ENCODE data around the gene OVAAL. TPM values are rescaled to one million over a fixed set of nuclear protein-coding genes. Genes with fewer than 3 reads are reported as not detected.

The OVAAL gene
- total and polyA plus RNA-seq, 2 of the 4 experiments (the other 2 are of a cell fraction), result not detected

- Histone ChIP-seq H3K79me1 (ENCODE audit: low read depth in 1 of 2, low read length in 2 of 2) (no peaks in the 10 kb centered on the region), H3K9ac (ENCODE audit: low read depth, low read length) (no peak overlapping the region), H3K36me3 (ENCODE audit: control insufficient read depth, insufficient read depth, low read length) (no peaks in the 10 kb centered on the region), H2BK120ac (ENCODE audit: low read depth, low read length) (peak overlapping the region; percentile 65), H3K9me3 (ENCODE audit: control insufficient read depth, insufficient read depth, low read length) (peaks cover 7% of the 10 kb centered on the region), H4K8ac (ENCODE audit: low read depth in 2 of 2, low read length in 2 of 2) (peak overlapping the region in 1 of 2 experiments; percentile 43; a peak in 1 of 4 replicates), H3K56ac (ENCODE audit: extremely low read depth, insufficient read depth, low read length) (no peak overlapping the region), H3K14ac (replicated peaks; ENCODE audit: low read depth, low read length) (0 out of 2 replicates have a peak overlapping the region, but pooled peaks have one; percentile 14), H3K4me3 (ENCODE audit: insufficient read depth, low read depth, low read length) (no peak overlapping the region), H2BK20ac (ENCODE audit: low read depth, low read length) (peak overlapping the region; percentile 67; the same call in 1 of the 2 replicates), H3K4me1 (ENCODE audit: control insufficient read depth, insufficient read depth, low read length) (peaks cover 7% of the 10 kb centered on the region), H3K9me1 (ENCODE audit: insufficient read depth, low read length) (no peaks in the 10 kb centered on the region), H3K18ac (ENCODE audit: low read depth, low read length) (peak overlapping the region; percentile 35), H2AK9ac (replicated peaks; ENCODE audit: low read depth, low read length, poor library complexity) (no peak overlapping the region), H4K20me1 (ENCODE audit: insufficient read depth, low read length) (no peaks in the 10 kb centered on the region; the same call in 1 of the 2 replicates), H4K91ac (ENCODE audit: insufficient read depth, low read depth, low read length) (peak overlapping the region; percentile 31; the same call in 1 of the 2 replicates), H2BK5ac (ENCODE audit: low read depth, low read length, poor library complexity, severe bottlenecking) (no peak overlapping the region), H3K4ac (ENCODE audit: low read depth, low read length) (peak overlapping the region; percentile 72), H3K27me3 (ENCODE audit: control insufficient read depth, insufficient read depth, low read length) (no peaks in the 10 kb centered on the region), H2AFZ (replicated peaks; ENCODE audit: low read length, poor library complexity) (no peak overlapping the region), H2BK15ac (ENCODE audit: low read depth, low read length) (peak overlapping the region; percentile 70; the same call in 1 of the 3 replicates), H3K27ac (ENCODE audit: insufficient read depth, low read length) (no peak overlapping the region), H2AK5ac (ENCODE audit: low read depth, low read length) (peak overlapping the region; percentile 43; the same call in 1 of the 2 replicates), H3K23ac (ENCODE audit: low read depth, low read length) (peak overlapping the region; percentile 7; the same call in 1 of the 2 replicates), H4K5ac (ENCODE audit: low read depth, low read length) (peak overlapping the region; percentile 17; the same call in 1 of the 2 replicates), H3K4me2 (ENCODE audit: low read depth, low read length) (no peak overlapping the region)
- ATAC-seq (ENCODE audit: low read depth), result no peak
- 95% methylated on average over 2 of the region's 6 CpGs; no CpG with 5 or more reads in 1 of the 2 experiments for WGBS, 2 experiments (ENCODE audit: extremely low coverage in 2 of 2, insufficient read length in 1 of 2)
- ChIA-PET POLR2A (ENCODE audit: unreplicated experiment) (no interaction called here), CTCF (no interaction called here)
- in situ Hi-C loops (cut with MboI; ENCODE audit: low sequenced_read_pairs), result loop anchor here (10.0 kb wide), 1 partner anchor 571 kb away; the partner anchor contains the start of gene IER5
- dilution Hi-C loops (cut with HindIII; ENCODE audit: low sequenced_read_pairs, unreplicated experiment), result no loop called here
- BruUV-seq (replicated peaks), result no TSS peak
- DNase-seq, result no peak
- TF ChIP-seq MAFK (IDR thresholded peaks at IDR 0.05; ENCODE audit: low read depth, low read length), result no peak
- TF ChIP-seq RCOR1 (IDR thresholded peaks at IDR 0.05; ENCODE audit: insufficient replicate concordance, low read length), result no peak
- no peak for TF ChIP-seq USF2 (IDR thresholded peaks at IDR 0.05; ENCODE audit: low read depth, low read length)
- TF ChIP-seq CHD1 (IDR thresholded peaks at IDR 0.05; ENCODE audit: low read depth, low read length), result no peak
- TF ChIP-seq FOS (IDR thresholded peaks at IDR 0.05; ENCODE audit: low read depth, low read length), result no peak
- no peak for TF ChIP-seq NFE2L2 (IDR thresholded peaks at IDR 0.05; ENCODE audit: low read depth, low read length)
- TF ChIP-seq POLR2A (IDR thresholded peaks at IDR 0.05; ENCODE audit: low read depth, low read length), result no peak
- no peak for TF ChIP-seq MAZ (IDR thresholded peaks at IDR 0.05; ENCODE audit: borderline replicate concordance, low read depth, low read length)
- no peak for TF ChIP-seq MXI1 (IDR thresholded peaks at IDR 0.05; ENCODE audit: borderline replicate concordance, low read depth, low read length)
- no peak for TF ChIP-seq RAD21 (IDR thresholded peaks at IDR 0.05; ENCODE audit: low read length)
- no peak for TF ChIP-seq BHLHE40 (IDR thresholded peaks at IDR 0.05; ENCODE audit: low read depth, low read length)
- intact Hi-C loops (cut with micrococcal nuclease), result loop anchor here (10.0 kb wide), 1 partner anchor 511 kb away; the partner anchor contains the start of gene STX6
These were observed 45.2 kb upstream of the OVAAL start for GRCh38 chr1:180513531-180513930.

All from IMR-90 (cell line).